GM18502 (cell line): ENCODE data around the gene TEN1.

Experiments
- ATAC-seq: cut with Tn5 transposase; IDR thresholded peaks from one replicate; pipeline ENCODE4 v1.9.1; 2021; ENCODE audit warnings: mild to moderate bottlenecking; ENCODE audit not compliant: unreplicated experiment, poor library complexity

The TEN1 gene

GRCh38 chr17:76049239-76049638 lies 70.2 kb downstream of the TEN1 start:
- ATAC-seq, result no peak

GRCh38 chr17:76049836-76050537 lies 70.9 kb downstream of the TEN1 start:
- no peak for ATAC-seq
